Measurements from ENCODE around the gene CPM.

The CPM gene

GRCh38 chr12:68904351-68904962 is 28.5 kb downstream of the CPM start:
- DNase-seq (ENCODE audit: low spot score), result no peak

- DNase-seq (ENCODE audit: low spot score), result no peak
Measured at GRCh38 chr12:68903511-68903910, 29.5 kb downstream of the CPM start.

DNA sequence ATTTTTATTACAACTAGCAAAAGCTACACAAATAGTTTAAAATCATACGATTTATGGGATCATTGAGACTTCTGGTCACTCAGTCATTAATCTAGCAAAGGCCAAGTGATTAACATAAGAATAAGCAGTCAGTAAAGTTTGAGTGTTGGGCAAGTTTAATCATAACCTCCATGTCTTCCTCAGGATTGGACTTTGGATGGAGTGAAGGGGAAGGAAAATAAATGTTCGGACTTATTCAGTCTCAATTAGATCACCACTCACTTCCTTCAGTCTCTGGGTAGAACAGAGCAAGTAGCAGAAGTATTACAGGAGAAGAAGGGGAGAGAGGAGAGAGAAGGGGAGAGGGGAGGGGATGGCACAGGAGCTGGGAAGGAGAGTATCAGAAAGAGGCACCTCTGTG is 31.4 kb downstream of the CPM start:
- DNase-seq (ENCODE audit: low spot score), result no peak

- no peak for DNase-seq (ENCODE audit: low spot score)
Measured at GRCh38 chr12:68901145-68901544, 31.8 kb downstream of the CPM start.

GRCh38 chr12:68900241-68900640 is 32.7 kb downstream of the CPM start:
- DNase-seq (ENCODE audit: low spot score), result no peak

GRCh38 chr12:68899251-68899771 is 33.7 kb downstream of the CPM start:
- no peak for DNase-seq (ENCODE audit: low spot score)

DNA sequence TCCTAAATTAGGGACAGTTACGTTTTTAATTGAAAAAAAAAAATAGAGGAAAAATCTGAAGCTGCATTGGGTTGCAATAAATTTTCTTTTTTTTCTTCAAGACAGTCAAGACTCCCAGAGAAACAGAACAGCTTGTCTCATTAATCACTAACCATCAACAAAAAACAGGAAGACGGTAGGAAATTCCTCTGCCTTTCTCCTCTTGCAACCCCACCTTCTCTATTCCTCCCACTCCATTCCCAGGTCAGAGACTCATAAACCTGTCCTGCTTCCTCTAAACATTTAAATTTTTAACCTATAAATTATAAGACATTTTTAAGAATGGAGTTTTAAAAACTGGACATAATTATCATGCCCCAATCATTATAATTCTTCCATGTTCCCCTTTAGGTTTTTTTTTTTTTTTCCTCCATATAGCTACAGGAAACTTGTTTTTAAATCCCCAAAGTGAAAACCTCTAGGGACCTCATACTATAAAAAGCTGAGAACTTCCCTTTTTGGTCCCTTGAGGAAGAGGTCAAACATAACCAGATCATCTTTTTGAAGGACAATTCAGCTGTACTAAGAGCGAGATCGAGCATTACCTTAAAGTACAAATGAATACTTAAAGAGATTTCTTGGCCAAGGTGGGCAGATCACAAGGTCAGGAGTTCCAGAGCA is 36.0 kb downstream of the CPM start:
- DNase-seq (ENCODE audit: low spot score), result no peak

DNA sequence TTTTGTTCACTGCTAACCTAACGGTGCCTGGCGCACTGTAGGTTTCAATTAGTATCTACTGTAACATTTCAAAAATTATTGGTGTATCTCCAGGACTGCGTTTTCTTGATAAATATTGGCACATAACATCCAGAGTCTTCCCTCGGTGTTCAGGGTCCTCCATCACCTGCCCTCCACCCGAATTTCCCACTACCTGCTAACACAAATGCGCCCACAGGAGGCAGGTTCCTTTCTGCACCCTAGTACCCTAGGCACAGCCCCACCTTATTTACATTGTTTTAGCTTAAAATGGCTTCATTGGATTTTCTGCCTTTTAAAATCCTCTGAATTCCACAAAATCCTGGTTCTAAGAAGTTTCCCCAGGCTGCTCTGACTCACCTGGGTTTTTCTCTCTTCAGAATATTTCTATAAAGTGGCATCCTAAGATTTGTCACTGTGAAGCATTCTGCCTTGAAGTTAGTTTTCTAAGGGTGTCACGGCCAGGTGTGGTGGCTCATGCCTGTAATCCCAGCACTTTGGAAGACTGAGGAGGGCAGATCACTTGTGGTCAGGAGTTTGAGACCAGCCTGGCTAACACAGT is 38.6 kb downstream of the CPM start:
- DNase-seq (ENCODE audit: low spot score), result no peak

DNA sequence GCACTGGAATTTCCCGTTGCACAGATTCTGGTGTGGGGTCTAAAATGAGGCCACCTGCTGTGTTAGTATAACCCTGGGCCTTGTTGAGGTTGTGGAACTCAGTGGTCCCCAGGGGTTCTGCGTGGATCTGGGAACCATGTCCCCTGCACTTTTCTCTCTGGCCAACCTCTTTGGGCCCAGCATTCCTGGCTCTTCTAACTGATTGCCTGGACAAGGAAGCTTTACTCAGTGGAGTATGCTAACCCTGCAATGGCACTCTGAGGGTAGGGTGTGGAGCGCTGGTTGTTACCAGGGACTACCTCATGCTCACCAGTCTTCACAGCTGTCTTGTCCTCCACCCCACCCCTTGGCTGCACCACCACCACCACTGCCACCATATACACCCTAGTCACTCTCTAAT is 39.2 kb downstream of the CPM start:
- DNase-seq (ENCODE audit: low spot score), result no peak

DNA sequence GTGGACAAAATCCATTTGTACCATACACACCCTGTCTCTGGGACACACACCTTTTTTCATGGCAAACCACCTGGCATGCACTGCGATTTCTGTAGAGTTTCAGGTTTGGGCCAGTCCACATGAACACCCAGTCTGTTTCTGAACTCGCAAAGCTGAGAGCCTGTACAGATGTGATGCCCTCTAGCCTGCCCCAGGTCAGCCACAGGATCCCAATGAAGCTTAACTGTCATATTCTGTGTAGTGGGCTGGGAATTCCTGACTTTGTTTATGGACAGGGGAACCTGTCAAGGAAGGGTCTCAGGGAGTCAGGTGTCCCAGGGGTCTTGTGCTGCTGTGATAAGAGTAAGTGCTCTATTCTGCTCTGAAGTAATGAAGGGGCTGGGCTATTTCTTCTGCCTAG is 39.8 kb downstream of the CPM start:
- DNase-seq (ENCODE audit: low spot score), result no peak

- no peak for DNase-seq (ENCODE audit: low spot score)
Measured at GRCh38 chr12:68891141-68891540, 41.8 kb downstream of the CPM start.

- DNase-seq (ENCODE audit: low spot score), result no peak
Measured at GRCh38 chr12:68890701-68891113, 42.3 kb downstream of the CPM start.

DNA sequence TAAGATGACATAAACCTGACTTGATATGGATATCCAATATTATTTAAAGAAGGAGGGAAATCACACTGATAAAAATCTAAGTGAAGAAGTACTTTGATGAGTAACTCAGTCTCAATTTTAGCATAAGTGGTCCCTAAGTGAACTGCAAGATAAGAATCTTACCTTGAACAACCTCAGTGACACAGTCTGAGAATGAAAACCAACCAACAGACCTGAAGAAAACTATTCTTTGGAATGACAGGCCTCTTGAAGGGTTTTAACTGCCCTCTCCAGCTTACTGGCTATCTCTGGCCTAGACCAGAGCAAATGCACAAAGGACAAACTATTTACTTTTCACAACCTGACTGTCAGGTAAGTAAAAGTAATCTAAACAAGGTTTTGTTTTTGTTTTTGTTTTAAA is 44.7 kb downstream of the CPM start:
- DNase-seq (ENCODE audit: low spot score), result no peak

GRCh38 chr12:68887641-68888040 is 45.3 kb downstream of the CPM start:
- DNase-seq (ENCODE audit: low spot score), result no peak

- DNase-seq (ENCODE audit: low spot score), result no peak
Measured at GRCh38 chr12:68886636-68887572, 46.1 kb downstream of the CPM start.

DNA sequence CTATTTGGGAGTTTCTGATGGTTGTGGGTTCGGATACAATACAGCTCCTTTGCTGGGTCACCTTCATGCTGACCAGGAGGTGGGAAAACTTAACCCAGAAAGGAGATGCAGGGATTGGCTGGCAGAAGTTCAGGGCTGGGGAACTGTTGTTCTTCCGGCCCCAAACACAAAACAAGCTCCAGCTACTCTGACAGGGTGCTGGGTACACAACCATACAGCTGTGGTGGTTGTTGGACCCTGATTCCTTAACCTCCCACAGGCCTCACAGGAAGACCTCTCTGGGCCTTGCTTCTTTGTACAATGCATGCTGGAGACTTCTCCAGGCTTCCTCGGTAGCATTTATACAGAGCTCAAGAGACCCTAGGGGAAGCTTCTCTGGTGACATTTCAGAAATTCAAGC is 47.6 kb downstream of the CPM start:
- DNase-seq (ENCODE audit: low spot score), result no peak

DNA sequence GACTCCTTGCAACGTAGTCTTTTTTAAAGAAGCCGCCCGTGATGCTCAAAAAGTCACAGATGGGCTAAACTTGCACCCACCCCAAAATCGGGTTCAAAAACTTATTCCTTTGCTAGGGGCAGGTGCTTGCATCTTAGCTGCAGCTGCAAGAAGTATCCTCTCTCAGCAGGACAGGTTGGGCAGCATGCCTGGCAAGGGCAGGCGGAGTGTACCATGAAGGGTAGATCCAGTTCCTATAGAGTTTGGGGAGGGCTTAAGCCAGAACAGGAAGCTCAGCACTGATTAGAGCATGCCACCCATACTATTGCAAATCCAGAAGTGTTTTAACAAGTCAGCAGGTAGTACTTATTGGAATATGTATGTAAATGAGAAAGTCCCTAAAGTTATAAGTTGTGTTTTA is 48.7 kb downstream of the CPM start:
- DNase-seq (ENCODE audit: low spot score), result no peak

GRCh38 chr12:68883151-68883550 is 49.8 kb downstream of the CPM start:
- DNase-seq (ENCODE audit: low spot score), result no peak

DNA sequence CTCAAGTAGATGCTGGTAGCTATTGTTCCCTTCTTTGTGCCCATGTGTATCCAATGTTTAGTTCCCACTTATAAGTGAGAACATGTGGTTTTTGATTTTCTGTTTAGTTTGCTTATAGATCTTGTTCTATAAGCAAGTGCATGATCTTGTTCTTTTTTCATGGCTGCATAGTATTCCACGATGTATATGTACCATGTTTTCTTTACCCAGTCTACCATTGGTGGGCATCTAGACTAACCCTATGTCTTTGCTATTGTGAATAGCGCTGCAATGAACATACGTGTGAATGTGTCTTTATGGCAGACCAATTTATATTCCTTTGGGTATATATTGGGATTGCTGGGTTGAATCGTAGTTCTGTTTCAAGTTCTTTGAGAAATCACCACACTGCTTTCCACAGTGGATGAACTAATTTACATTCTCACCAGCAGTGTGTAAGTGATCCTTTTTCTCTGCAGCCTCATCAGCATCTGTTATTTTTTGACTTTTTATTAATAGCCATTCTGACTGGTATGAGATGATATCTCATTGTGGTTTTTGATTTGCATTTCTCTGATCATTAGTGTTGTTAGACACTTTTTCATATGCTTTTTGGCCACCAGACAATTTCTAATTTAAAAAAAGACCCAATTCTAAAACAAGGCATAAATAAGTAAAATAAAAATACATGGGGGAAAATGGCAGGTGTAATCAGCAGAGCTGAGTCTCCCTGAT is 50.6 kb downstream of the CPM start:
- DNase-seq (ENCODE audit: low spot score), result no peak

GRCh38 chr12:68880660-68881325 is 52.2 kb downstream of the CPM start:
- DNase-seq (ENCODE audit: low spot score), result no peak

DNA sequence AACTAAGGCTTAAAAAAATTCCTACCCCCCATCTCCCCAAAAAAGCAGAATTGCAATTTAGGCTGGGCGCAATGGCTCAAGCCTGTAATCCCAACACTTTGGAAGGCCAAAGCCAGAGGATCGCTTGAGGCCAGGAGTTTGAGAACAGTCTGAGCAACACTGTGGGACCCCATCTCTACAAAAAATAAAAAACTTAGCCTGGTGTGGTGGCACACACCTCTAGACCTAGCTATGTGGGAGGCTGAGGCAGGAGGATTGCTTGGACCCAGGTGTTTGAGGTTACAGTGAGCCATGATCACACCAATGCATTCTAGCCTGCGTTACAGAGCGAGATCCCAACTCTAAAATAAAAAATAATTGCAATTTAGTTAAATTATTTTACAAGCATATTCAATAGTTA is 54.1 kb downstream of the CPM start:
- DNase-seq (ENCODE audit: low spot score), result no peak

Measured in SW480 (cell line).